HEK293 (cell line): ENCODE data around the gene BSDC1.
A peak's percentile ranks its signal among the peaks of the same experiment; 100 is the strongest.

Source experiments
- BCL11B ChIP-seq: fragments of 450-650 bp; formaldehyde crosslinking; IDR thresholded peaks from 2 replicates; pipeline ENCODE4 v1.5.1; 2016; ENCODE audit warnings: low read depth, missing biosample characterization, missing genetic modification characterization
- BCL6B ChIP-seq: fragments of 450-650 bp; formaldehyde crosslinking; IDR thresholded peaks from 2 replicates; pipeline ENCODE4 v1.5.1; 2017; ENCODE audit warnings: missing biosample characterization, missing genetic modification characterization
- EGR2 ChIP-seq: fragments of 450-650 bp; formaldehyde crosslinking; IDR thresholded peaks from 2 replicates; pipeline ENCODE4 v1.5.1; 2016; ENCODE audit warnings: low read depth, missing biosample characterization, missing genetic modification characterization
- GLI4 ChIP-seq: fragments of 450-650 bp; formaldehyde crosslinking; IDR thresholded peaks from 2 replicates; pipeline ENCODE4 v1.5.1; 2016; ENCODE audit warnings: missing biosample characterization, missing genetic modification characterization
- HOXA7 ChIP-seq: sonication (generic); formaldehyde crosslinking; IDR thresholded peaks from 2 replicates; pipeline ENCODE4 v1.8.1; 2022; ENCODE audit warnings: missing genetic modification reagents, borderline replicate concordance
- HOXC10 ChIP-seq: sonication (generic); formaldehyde crosslinking; IDR thresholded peaks from 2 replicates; pipeline ENCODE4 v1.8.1; 2023; ENCODE audit warnings: mild to moderate bottlenecking, missing genetic modification reagents
- PRDM1 ChIP-seq: fragments of 450-650 bp; formaldehyde crosslinking; IDR thresholded peaks from 2 replicates; pipeline ENCODE4; 2016; ENCODE audit warnings: missing biosample characterization, missing genetic modification characterization
- PRDM10 ChIP-seq: fragments of 450-650 bp; formaldehyde crosslinking; IDR thresholded peaks from 2 replicates; pipeline ENCODE4 v1.5.1; 2016; ENCODE audit warnings: missing biosample characterization, missing genetic modification characterization
- PRDM2 ChIP-seq: fragments of 450-650 bp; formaldehyde crosslinking; IDR thresholded peaks from 2 replicates; pipeline ENCODE4 v1.5.1; 2016; ENCODE audit warnings: missing biosample characterization, missing genetic modification characterization, borderline replicate concordance
- ZFHX2 ChIP-seq: fragments of 450-650 bp; formaldehyde crosslinking; conservative IDR thresholded peaks from 2 replicates; pipeline ENCODE4 v1.5.1; 2016; ENCODE audit warnings: missing biosample characterization, missing genetic modification characterization
- ZNF112 ChIP-seq: fragments of 450-650 bp; formaldehyde crosslinking; IDR thresholded peaks from 2 replicates; pipeline ENCODE4 v1.5.0; 2017; ENCODE audit warnings: missing biosample characterization, missing genetic modification characterization
- ZNF121 ChIP-seq: fragments of 450-650 bp; formaldehyde crosslinking; IDR thresholded peaks from 2 replicates; pipeline ENCODE4 v1.5.1; 2016; ENCODE audit warnings: missing biosample characterization, missing genetic modification characterization
- ZNF174 ChIP-seq: fragments of 450-650 bp; formaldehyde crosslinking; IDR thresholded peaks from 2 replicates; pipeline ENCODE4 v1.5.0; 2017; ENCODE audit warnings: missing biosample characterization, mild to moderate bottlenecking, missing genetic modification characterization
- ZNF18 ChIP-seq: fragments of 450-650 bp; formaldehyde crosslinking; IDR thresholded peaks from 2 replicates; pipeline ENCODE4 v1.5.1; 2016; ENCODE audit warnings: missing biosample characterization, missing genetic modification characterization
- ZNF211 ChIP-seq: fragments of 450-650 bp; formaldehyde crosslinking; IDR thresholded peaks from 2 replicates; pipeline ENCODE4 v1.5.1; 2016; ENCODE audit warnings: low read depth, missing biosample characterization, missing genetic modification characterization
- ZNF350 ChIP-seq: fragments of 450-650 bp; formaldehyde crosslinking; IDR thresholded peaks from 2 replicates; pipeline ENCODE4 v1.5.0; 2017; ENCODE audit warnings: missing biosample characterization, mild to moderate bottlenecking, missing genetic modification characterization
- ZNF398 ChIP-seq: fragments of 450-650 bp; formaldehyde crosslinking; IDR thresholded peaks from 2 replicates; pipeline ENCODE4 v1.5.1; 2017; ENCODE audit warnings: missing biosample characterization, missing genetic modification characterization
- ZNF585B ChIP-seq: fragments of 450-650 bp; formaldehyde crosslinking; IDR thresholded peaks from 2 replicates; pipeline ENCODE4 v1.5.1; 2016; ENCODE audit warnings: missing biosample characterization, missing genetic modification characterization
- ZNF610 ChIP-seq: fragments of 450-650 bp; formaldehyde crosslinking; IDR thresholded peaks from 2 replicates; pipeline ENCODE4 v1.5.1; 2016; ENCODE audit warnings: missing biosample characterization, missing genetic modification characterization, borderline replicate concordance
- ZNF621 ChIP-seq: fragments of 450-650 bp; formaldehyde crosslinking; IDR thresholded peaks from 2 replicates; pipeline ENCODE4 v1.5.1; 2017; ENCODE audit warnings: missing biosample characterization, missing genetic modification characterization
- ZNF639 ChIP-seq: fragments of 450-650 bp; formaldehyde crosslinking; IDR thresholded peaks from 2 replicates; pipeline ENCODE4 v1.5.1; 2016; ENCODE audit warnings: missing biosample characterization, missing genetic modification characterization
- ZNF664 ChIP-seq: fragments of 450-650 bp; formaldehyde crosslinking; IDR thresholded peaks from 2 replicates; pipeline ENCODE4 v1.5.1; 2016; ENCODE audit warnings: missing biosample characterization, missing genetic modification characterization
- ZNF837 ChIP-seq: fragments of 450-650 bp; formaldehyde crosslinking; IDR thresholded peaks from 2 replicates; pipeline ENCODE4 v1.5.1; 2016; ENCODE audit warnings: missing biosample characterization, missing genetic modification characterization

Gene BSDC1

GRCh38 chr1:32353431-32353830 is 40.8 kb downstream of the BSDC1 start (continued):
- TF ChIP-seq PRDM1 = 0 out of 2 replicates have a peak, but pooled peaks have one; percentile 36
- no peak for TF ChIP-seq ZNF112
- TF ChIP-seq ZNF174 (tag by site-specific recombination) = no peak
- TF ChIP-seq ZNF639 (tag by site-specific recombination) = no peak
- no peak for TF ChIP-seq ZNF211 (tag by site-specific recombination)
- no peak for TF ChIP-seq ZNF18
- no peak for TF ChIP-seq ZNF837
- no peak for TF ChIP-seq GLI4
- no peak for TF ChIP-seq BCL6B (tag by site-specific recombination)
- no peak for TF ChIP-seq PRDM2 (tag by site-specific recombination)
- TF ChIP-seq HOXC10 = no peak
- TF ChIP-seq ZNF610 (tag by site-specific recombination) = no peak
- 0 out of 2 replicates have a peak, but pooled peaks have one; percentile 25 for TF ChIP-seq PRDM10
- TF ChIP-seq ZNF585B = no peak
- TF ChIP-seq HOXA7 = no peak
- peak; percentile 46 for TF ChIP-seq ZNF398
- no peak for TF ChIP-seq ZNF121
- TF ChIP-seq ZNF621 (tag by site-specific recombination) = no peak
- TF ChIP-seq ZNF664 (tag by site-specific recombination) = no peak
- TF ChIP-seq ZNF350 (tag by site-specific recombination) = no peak
- TF ChIP-seq EGR2 (tag by site-specific recombination) = no peak
- peak; percentile 45; the same call in 1 of the 2 replicates for TF ChIP-seq ZFHX2 (tag by site-specific recombination)
- no peak for TF ChIP-seq BCL11B (tag by site-specific recombination)
- TF ChIP-seq, all 188 proteins: peak for 5
